ENCODE measurements around the gene SAG.
"Not testable (repeated sequence)": the region's sequence is repeated elsewhere in the genome, so short reads cannot be mapped to it uniquely, and the experiment has no call there.

The SAG gene

GRCh38 chr2:233358335-233358734 lies 50.7 kb downstream of the SAG start:
- no peak for DNase-seq

- DNase-seq: no peak
Observed at GRCh38 chr2:233358947-233359346, 51.3 kb downstream of the SAG start.

- DNase-seq: no peak
Observed at GRCh38 chr2:233359823-233360222, 52.2 kb downstream of the SAG start.

GRCh38 chr2:233360771-233361176 lies 53.2 kb downstream of the SAG start:
- DNase-seq: no peak

GRCh38 chr2:233361297-233361696 lies 53.7 kb downstream of the SAG start:
- DNase-seq: no peak

GRCh38 chr2:233362742-233363141 lies 55.1 kb downstream of the SAG start:
- no peak for DNase-seq

- DNase-seq: no peak
Observed at GRCh38 chr2:233363744-233364235, 56.2 kb downstream of the SAG start.

GRCh38 chr2:233365861-233366520 lies 58.4 kb downstream of the SAG start:
- no peak for DNase-seq

- DNase-seq: no peak
Observed at GRCh38 chr2:233367586-233367985, 60.0 kb downstream of the SAG start.

- DNase-seq: no peak
Observed at GRCh38 chr2:233368756-233369155, 61.1 kb downstream of the SAG start.

GRCh38 chr2:233369462-233369861 lies 61.8 kb downstream of the SAG start:
- DNase-seq: no peak

- no peak for DNase-seq
Observed at GRCh38 chr2:233369897-233370685, 62.5 kb downstream of the SAG start.

- no peak for DNase-seq
Observed at GRCh38 chr2:233371641-233372040, 64.0 kb downstream of the SAG start.

GRCh38 chr2:233372855-233373254 lies 65.2 kb downstream of the SAG start:
- no peak for DNase-seq

GRCh38 chr2:233373316-233373715 lies 65.7 kb downstream of the SAG start:
- no peak for DNase-seq

GRCh38 chr2:233374776-233375175 lies 67.2 kb downstream of the SAG start:
- DNase-seq: not testable (repeated sequence)

GRCh38 chr2:233375490-233376314 lies 68.1 kb downstream of the SAG start:
- DNase-seq: no peak

- DNase-seq: no peak
Observed at GRCh38 chr2:233379034-233379433, 71.4 kb downstream of the SAG start.

- no peak for DNase-seq
Observed at GRCh38 chr2:233379441-233379840, 71.8 kb downstream of the SAG start.

GRCh38 chr2:233380132-233380895 lies 72.7 kb downstream of the SAG start:
- DNase-seq: no peak

- no peak for DNase-seq
Observed at GRCh38 chr2:233380995-233381637, 73.5 kb downstream of the SAG start.

GRCh38 chr2:233381638-233381995 lies 74.0 kb downstream of the SAG start:
- no peak for DNase-seq

Measured in NCI-H526 treated with DMSO at 0.1 percent for 48 hours (cell line).